Jurkat, Clone E6-1 (cell line): ENCODE measurements around the gene BCAP31.
"Not testable (repeated sequence)": the region's sequence is repeated elsewhere in the genome, so short reads cannot be mapped to it uniquely, and the experiment has no call there.

Source experiments
- DNase-seq: peaks from one replicate; pipeline ENCODE4 v3.0.0-alpha.2; 2011; ENCODE audit warnings: low read depth, low spot score
- H3K4me3 ChIP-seq: 2 replicates; pipeline ENCODE4 v1.5.1; 2011; ENCODE audit warnings: mild to moderate bottlenecking, low read length, control low read depth, moderate library complexity

The BCAP31 gene

GRCh38 chrX:153723351-153724251, 586 bp downstream of the BCAP31 start:
- peak; percentile 28 for DNase-seq
- H3K4me3 ChIP-seq = peak overlapping the region; percentile 69

- H3K4me3 ChIP-seq = peak overlapping the region; percentile 69
- no peak for DNase-seq
Observed at GRCh38 chrX:153722704-153723350, 1.4 kb downstream of the BCAP31 start.

GRCh38 chrX:153719701-153720100, 4.5 kb downstream of the BCAP31 start:
- no peak overlapping the region for H3K4me3 ChIP-seq
- no peak for DNase-seq

GRCh38 chrX:153719238-153719637, 4.9 kb downstream of the BCAP31 start:
- DNase-seq = no peak
- H3K4me3 ChIP-seq = no peak overlapping the region

- no peak for DNase-seq
- H3K4me3 ChIP-seq = no peak overlapping the region
Observed at GRCh38 chrX:153717445-153717844, 6.7 kb downstream of the BCAP31 start.

GRCh38 chrX:153714256-153714655, 9.9 kb downstream of the BCAP31 start:
- no peak for DNase-seq

GRCh38 chrX:153709726-153710674, 14.2 kb downstream of the BCAP31 start:
- DNase-seq = no peak
- no peak overlapping the region for H3K4me3 ChIP-seq

More at GRCh38 chrX:153714256-153714655, 9.9 kb downstream of the BCAP31 start:
- no peak overlapping the region for H3K4me3 ChIP-seq

- no peak overlapping the region for H3K4me3 ChIP-seq
- peak; percentile 26 for DNase-seq
Observed at GRCh38 chrX:153708415-153708814, 15.8 kb downstream of the BCAP31 start.

- DNase-seq = no peak
- no peak overlapping the region for H3K4me3 ChIP-seq
Observed at GRCh38 chrX:153707406-153707805, 16.8 kb downstream of the BCAP31 start.

GRCh38 chrX:153706799-153707198, 17.4 kb downstream of the BCAP31 start:
- no peak overlapping the region for H3K4me3 ChIP-seq
- no peak for DNase-seq

GRCh38 chrX:153705403-153706060, 18.7 kb downstream of the BCAP31 start:
- H3K4me3 ChIP-seq, DNase-seq: not testable (repeated sequence)

- H3K4me3 ChIP-seq, DNase-seq: not testable (repeated sequence)
Observed at GRCh38 chrX:153704631-153705402, 19.4 kb downstream of the BCAP31 start.

- no peak for DNase-seq
Observed at GRCh38 chrX:153704021-153704526, 20.1 kb downstream of the BCAP31 start.

GRCh38 chrX:153703036-153703370, 21.2 kb downstream of the BCAP31 start:
- no peak overlapping the region for H3K4me3 ChIP-seq
- no peak for DNase-seq

More at GRCh38 chrX:153704021-153704526, 20.1 kb downstream of the BCAP31 start:
- H3K4me3 ChIP-seq = no peak overlapping the region

- no peak for DNase-seq
- no peak overlapping the region for H3K4me3 ChIP-seq
Observed at GRCh38 chrX:153702336-153703035, 21.7 kb downstream of the BCAP31 start.

GRCh38 chrX:153701706-153702105, 22.5 kb downstream of the BCAP31 start:
- no peak overlapping the region for H3K4me3 ChIP-seq
- no peak for DNase-seq

- no peak overlapping the region for H3K4me3 ChIP-seq
- DNase-seq = no peak
Observed at GRCh38 chrX:153700967-153701366, 23.2 kb downstream of the BCAP31 start.
